Common myeloid progenitor, CD34-positive (primary cell): Measurements from ENCODE around the gene RNF212.
A peak's percentile ranks its signal among the peaks of the same experiment; 100 is the strongest.

Experiments used
- CTCF ChIA-PET: fragments of 350-600 bp; sonication (Branson Sonifier 250); formaldehyde crosslinking; loops from one replicate; lab custom pipeline; 2021; ENCODE audit warnings: antibody characterized with exemption; lab: Charles Lee
- POLR2A ChIA-PET: fragments of 350-600 bp; sonication (Branson Sonifier 250); formaldehyde crosslinking; loops from one replicate; lab custom pipeline; 2021; ENCODE audit warnings: antibody characterized with exemption; lab: Charles Lee
- DNase-seq, 3 donors: peaks; one replicate each; pipeline versions ENCODE4 v3.0.0 to v3.0.0-alpha.2; 2013
- H3K27ac ChIP-seq, 2 experiments: 1 replicate in 1 of 2; 2 replicates in 1 of 2; pipeline ENCODE4 v1.7.0; 2013; ENCODE audit warnings: inconsistent platforms in 2 of 2, low read length in 2 of 2, mild to moderate bottlenecking in 2 of 2, low read depth in 1 of 2, moderate library complexity in 1 of 2; ENCODE audit not compliant: severe bottlenecking in 2 of 2, insufficient read depth in 1 of 2, poor library complexity in 1 of 2
- H3K27me3 ChIP-seq, 5 experiments: replicated peaks in 2 of 5; 1 replicate in 3 of 5; 2 replicates in 2 of 5; pipeline versions ENCODE4 v1.6.1 to v1.7.0; 2013; ENCODE audit warnings: low read length in 4 of 5, mild to moderate bottlenecking in 2 of 5, moderate library complexity in 2 of 5, inconsistent platforms in 1 of 5; ENCODE audit not compliant: insufficient read depth in 5 of 5, control insufficient read depth in 4 of 5
- H3K36me3 ChIP-seq, 4 experiments: 1 replicate in 2 of 4; 2 replicates in 2 of 4; pipeline versions ENCODE4 v1.6.1 to v1.7.0; 2013; ENCODE audit warnings: low read length in 3 of 4, control low read depth in 1 of 4, mild to moderate bottlenecking in 1 of 4; ENCODE audit not compliant: control insufficient read depth in 4 of 4, insufficient read depth in 4 of 4
- H3K4me1 ChIP-seq, 4 experiments: 1 replicate in 3 of 4; 2 replicates in 1 of 4; pipeline versions ENCODE4 v1.6.1 to v1.7.1; 2013; ENCODE audit warnings: low read length in 3 of 4, mild to moderate bottlenecking in 3 of 4, control low read depth in 1 of 4, inconsistent platforms in 1 of 4, moderate library complexity in 1 of 4; ENCODE audit not compliant: control insufficient read depth in 4 of 4, insufficient read depth in 4 of 4; ENCODE audit errors: control extremely low read depth in 1 of 4
- H3K4me3 ChIP-seq, 7 experiments: 1 replicate in 4 of 7; 2 replicates in 3 of 7; pipeline versions ENCODE4 v1.5.1 to v1.7.0; 2013; ENCODE audit warnings: mild to moderate bottlenecking in 7 of 7, low read length in 6 of 7, moderate library complexity in 6 of 7, inconsistent platforms in 2 of 7, low read depth in 2 of 7, control low read depth in 1 of 7; ENCODE audit not compliant: insufficient read depth in 4 of 7, control insufficient read depth in 1 of 7; ENCODE audit errors: extremely low read depth in 1 of 7
- H3K9me3 ChIP-seq, 5 experiments: 1 replicate in 4 of 5; 2 replicates in 1 of 5; pipeline versions ENCODE4 v1.6.1 to v1.7.1; 2013; ENCODE audit warnings: low read length in 4 of 5, mild to moderate bottlenecking in 2 of 5, inconsistent platforms in 1 of 5, low read depth in 1 of 5, moderate library complexity in 1 of 5; ENCODE audit not compliant: control insufficient read depth in 4 of 5, insufficient read depth in 2 of 5; ENCODE audit errors: control extremely low read depth in 1 of 5
- WGBS: methylation state at CpG from one replicate; pipeline ENCODE4 v1.1.5; 2013; ENCODE audit not compliant: insufficient coverage; 5-methylcytosine and 5-hydroxymethylcytosine counted together

The RNF212 gene

DNA sequence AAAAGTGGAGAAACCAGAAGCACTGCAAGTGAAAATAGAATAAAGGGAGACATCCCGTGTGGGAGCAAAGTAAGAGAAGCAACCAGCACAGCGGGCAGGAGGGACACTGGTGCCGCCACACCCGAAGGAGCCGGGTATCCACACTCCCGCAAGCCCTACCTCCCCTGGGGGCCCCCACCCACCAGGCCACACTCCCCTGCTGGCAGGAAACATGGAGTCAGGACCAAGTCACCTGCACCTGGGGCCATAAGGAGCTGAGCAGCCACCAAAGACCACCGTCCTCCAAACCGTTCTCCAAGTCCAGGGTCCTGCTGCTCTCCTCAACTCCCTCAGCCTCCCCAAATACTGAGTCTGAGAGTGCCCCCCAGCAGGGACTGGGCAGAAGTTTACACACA is 71.4 kb downstream of the RNF212 start:
- peaks cover 0 to 41% (median 22%) of the 10 kb centered on the region in 5 experiments for H3K27me3 ChIP-seq
- no peaks in the 10 kb centered on the region for H3K36me3 ChIP-seq
- no peak overlapping the region for H3K27ac ChIP-seq
- CTCF ChIA-PET = no interaction called here
- no peak overlapping the region for H3K4me3 ChIP-seq
- H3K9me3 ChIP-seq = no peaks in the 10 kb centered on the region
- peaks cover 0 to 13% (median 12%) of the 10 kb centered on the region in 4 experiments for H3K4me1 ChIP-seq
- no peak for DNase-seq
- POLR2A ChIA-PET = no interaction called here
- 77% methylated on average over 7 of the region's 8 CpGs for WGBS

DNA sequence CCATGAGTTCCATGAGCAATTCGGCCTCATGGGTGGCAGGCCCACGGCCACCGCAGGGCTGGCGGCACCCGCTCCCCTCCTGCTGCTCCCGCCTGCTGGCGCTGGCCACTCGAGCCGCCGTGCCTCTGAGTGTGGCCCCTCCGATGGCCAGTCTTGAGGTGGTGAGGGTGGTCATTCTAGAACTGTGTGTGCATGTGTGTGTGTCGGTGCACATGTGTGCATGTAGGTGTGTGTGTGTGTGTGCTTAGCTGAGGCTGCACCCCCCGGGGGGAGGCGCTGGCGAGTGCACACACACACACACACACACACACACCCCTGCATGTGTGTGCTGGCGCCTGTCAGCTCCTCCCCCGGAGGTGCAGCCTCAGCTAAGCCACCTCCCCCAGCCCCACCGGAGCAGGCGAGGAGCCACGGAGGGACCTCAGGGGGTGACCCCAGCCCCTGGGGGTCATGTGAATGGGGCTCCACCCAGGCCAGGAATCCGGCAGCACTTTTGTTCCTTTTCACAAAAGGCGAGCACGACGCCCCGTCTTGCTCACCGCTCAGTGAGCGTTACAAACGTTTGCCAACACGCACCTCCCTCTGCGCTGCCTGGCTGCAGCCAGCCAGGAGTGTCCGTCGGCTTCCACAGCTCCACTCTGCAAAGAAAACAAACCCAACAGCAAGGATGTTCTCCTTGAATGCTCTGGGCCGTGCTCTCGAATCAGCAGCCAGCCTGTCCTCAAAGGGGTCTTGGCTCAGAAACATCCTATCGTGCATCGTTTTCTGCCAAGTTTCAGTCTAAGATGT is 72.0 kb downstream of the RNF212 start:
- H3K27me3 ChIP-seq = peaks cover 0 to 35% (median 22%) of the 10 kb centered on the region in 5 experiments
- H3K27ac ChIP-seq = no peak overlapping the region
- no peaks in the 10 kb centered on the region for H3K36me3 ChIP-seq
- CTCF ChIA-PET = interaction anchor here (0.5 kb wide), 1 partner anchor 286 kb away, joined by 3 read pairs; no protein-coding TSS in a partner anchor
- WGBS = 76% methylated on average over 27 of the region's 36 CpGs
- POLR2A ChIA-PET = no interaction called here
- H3K4me1 ChIP-seq = peaks cover 0 to 13% (median 12%) of the 10 kb centered on the region in 4 experiments
- no peak overlapping the region for H3K4me3 ChIP-seq
- H3K9me3 ChIP-seq = no peaks in the 10 kb centered on the region
- peak in 2 of 3 donors; percentile 20 to 42 for DNase-seq

GRCh38 chr4:1040344-1041146 is 72.8 kb downstream of the RNF212 start:
- DNase-seq = no peak
- POLR2A ChIA-PET = no interaction called here
- 96% methylated on average over 12 of the region's 21 CpGs for WGBS

GRCh38 chr4:1039493-1040343 is 73.6 kb downstream of the RNF212 start:
- H3K27ac ChIP-seq = no peak overlapping the region
- 96% methylated on average over 12 of the region's 20 CpGs for WGBS
- peaks cover 0 to 22% (median 13%) of the 10 kb centered on the region in 5 experiments for H3K27me3 ChIP-seq
- H3K4me3 ChIP-seq = no peak overlapping the region
- POLR2A ChIA-PET = no interaction called here
- no peak for DNase-seq
- H3K4me1 ChIP-seq = peaks cover 0 to 13% (median 12%) of the 10 kb centered on the region in 4 experiments
- H3K9me3 ChIP-seq = no peaks in the 10 kb centered on the region
- CTCF ChIA-PET = interaction anchor here (1.1 kb wide), 1 partner anchor 9 kb away, joined by 4 read pairs; no protein-coding TSS in a partner anchor
- H3K36me3 ChIP-seq = no peaks in the 10 kb centered on the region

More at GRCh38 chr4:1040344-1041146, 72.8 kb downstream of the RNF212 start:
- peaks cover 0 to 30% (median 20%) of the 10 kb centered on the region in 5 experiments for H3K27me3 ChIP-seq
- H3K9me3 ChIP-seq = no peaks in the 10 kb centered on the region
- no peak overlapping the region for H3K27ac ChIP-seq
- H3K4me1 ChIP-seq = peaks cover 0 to 13% (median 12%) of the 10 kb centered on the region in 4 experiments
- no peaks in the 10 kb centered on the region for H3K36me3 ChIP-seq
- no peak overlapping the region for H3K4me3 ChIP-seq
- CTCF ChIA-PET = no interaction called here

DNA sequence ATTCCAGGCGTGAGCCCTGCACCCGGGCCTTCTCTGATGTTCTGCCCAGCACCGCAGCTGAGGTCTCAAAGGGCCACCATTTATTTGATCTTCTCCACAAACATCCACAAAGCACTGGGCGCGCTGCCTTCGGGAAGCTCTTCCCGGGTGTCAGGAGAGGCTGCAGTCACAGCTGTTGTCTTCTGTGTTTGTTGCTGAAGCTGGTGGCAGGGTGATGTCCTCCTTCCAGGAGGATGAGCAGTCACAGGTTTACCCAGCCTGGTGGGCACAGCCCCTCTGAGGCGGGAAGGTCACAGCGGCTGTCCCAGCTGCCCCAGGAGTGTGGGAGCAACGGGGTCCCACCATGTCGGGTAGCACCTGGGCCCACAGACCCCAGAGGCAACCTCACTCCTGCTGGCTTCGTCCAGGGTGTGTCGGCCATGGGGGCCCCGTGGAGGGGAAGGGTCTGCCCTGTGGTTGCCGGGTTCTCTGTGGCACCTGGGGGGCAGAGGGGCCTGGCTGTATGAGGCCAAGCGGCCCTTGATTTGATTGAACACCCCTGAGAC is 74.3 kb downstream of the RNF212 start:
- Histone ChIP-seq H3K27me3 (peaks cover 0 to 15% (median 8%) of the 10 kb centered on the region in 5 experiments), H3K9me3 (no peaks in the 10 kb centered on the region), H3K4me1 (peaks cover 0 to 10% (median 9%) of the 10 kb centered on the region in 4 experiments), H3K4me3 (no peak overlapping the region), H3K27ac (no peak overlapping the region), H3K36me3 (no peaks in the 10 kb centered on the region)
- ChIA-PET CTCF (interaction anchor here (1.1 kb wide), 1 partner anchor 10 kb away, joined by 4 read pairs; no protein-coding TSS in a partner anchor), POLR2A (no interaction called here)
- DNase-seq = no peak
- 95% methylated on average over 14 of the region's 16 CpGs for WGBS

- DNase-seq = no peak
- POLR2A ChIA-PET = no interaction called here
- 94% methylated on average over 24 of the region's 26 CpGs for WGBS
- Histone ChIP-seq H3K4me1 (no peaks in the 10 kb centered on the region), H3K27me3 (peaks cover 0 to 16% (median 4%) of the 10 kb centered on the region in 5 experiments), H3K4me3 (no peak overlapping the region), H3K27ac (no peak overlapping the region), H3K36me3 (no peaks in the 10 kb centered on the region), H3K9me3 (no peaks in the 10 kb centered on the region)
- CTCF ChIA-PET = no interaction called here
These were observed 76.2 kb downstream of the RNF212 start for GRCh38 chr4:1036976-1037810.
